Astrocyte (in vitro differentiated cells and primary cell): ENCODE data around the gene DUS2. TPM values are rescaled to one million over a fixed set of nuclear protein-coding genes. Genes with fewer than 3 reads are reported as not detected.

Source experiments
- DNase-seq: peaks from one replicate; pipeline ENCODE4 v3.0.0-alpha.2; 2010; ENCODE audit warnings: low read depth
- FAIRE-seq: peaks from 2 replicates; lab custom pipeline; 2011; peaks lifted over from hg19 to GRCh38; lab: Jason Lieb, UNC
- H2AFZ ChIP-seq: 2 replicates; pipeline ENCODE4 v1.6.0; 2012; ENCODE audit warnings: low read depth, low read length, inconsistent platforms
- H3K27ac ChIP-seq: 2 replicates; pipeline ENCODE4 v1.5.1; 2011; ENCODE audit warnings: low read depth, low read length, inconsistent platforms
- H3K27me3 ChIP-seq: 2 replicates; pipeline ENCODE4 v1.6.0; 2011; ENCODE audit warnings: low read length, inconsistent platforms; ENCODE audit not compliant: insufficient read depth
- H3K36me3 ChIP-seq: 2 replicates; pipeline ENCODE4 v1.5.1; 2011; ENCODE audit warnings: low read length, inconsistent platforms; ENCODE audit not compliant: insufficient read depth
- H3K4me1 ChIP-seq: 2 replicates; pipeline ENCODE4 v1.5.1; 2011; ENCODE audit warnings: low read length, inconsistent platforms; ENCODE audit not compliant: insufficient read depth
- H3K4me2 ChIP-seq: 2 replicates; pipeline ENCODE4 v1.6.0; 2012; ENCODE audit warnings: low read length, inconsistent platforms
- H3K4me3 ChIP-seq: 2 replicates; pipeline ENCODE4 v1.5.1; 2011; ENCODE audit warnings: low read depth, mild to moderate bottlenecking, low read length, inconsistent platforms; ENCODE audit not compliant: insufficient read depth
- H3K79me2 ChIP-seq: 2 replicates; pipeline ENCODE4 v1.6.0; 2012; ENCODE audit warnings: mild to moderate bottlenecking, low read length, inconsistent platforms; ENCODE audit not compliant: insufficient read depth
- H3K9ac ChIP-seq: 2 replicates; pipeline ENCODE4 v1.6.0; 2012; ENCODE audit warnings: mild to moderate bottlenecking, low read length, inconsistent platforms
- H3K9me3 ChIP-seq: 2 replicates; pipeline ENCODE4 v1.5.1; 2012; ENCODE audit warnings: low read depth, mild to moderate bottlenecking, low read length, inconsistent platforms; ENCODE audit not compliant: insufficient read depth
- H4K20me1 ChIP-seq: 2 replicates; pipeline ENCODE4 v1.6.0; 2012; ENCODE audit warnings: low read length, inconsistent platforms; ENCODE audit not compliant: insufficient read depth
- H3K27ac Mint-ChIP-seq: one replicate; pipeline ENCODE4 v1.8.0; 2021; ENCODE audit warnings: mild to moderate bottlenecking, mixed read lengths; ENCODE audit not compliant: unreplicated experiment
- H3K27me3 Mint-ChIP-seq: one replicate; pipeline ENCODE4 v1.8.0; 2021; ENCODE audit warnings: low read depth, mixed read lengths; ENCODE audit not compliant: unreplicated experiment
- H3K36me3 Mint-ChIP-seq: one replicate; pipeline ENCODE4 v1.8.0; 2021; ENCODE audit warnings: low read depth, mixed read lengths; ENCODE audit not compliant: unreplicated experiment
- H3K4me1 Mint-ChIP-seq: one replicate; pipeline ENCODE4 v1.8.0; 2021; ENCODE audit warnings: low read depth, mixed read lengths; ENCODE audit not compliant: unreplicated experiment
- H3K4me3 Mint-ChIP-seq: one replicate; pipeline ENCODE4 v1.8.0; 2021; ENCODE audit warnings: mild to moderate bottlenecking, moderate library complexity, mixed read lengths; ENCODE audit not compliant: unreplicated experiment
- H3K9me3 Mint-ChIP-seq: one replicate; pipeline ENCODE4 v1.8.0; 2021; ENCODE audit warnings: mild to moderate bottlenecking, mixed read lengths; ENCODE audit not compliant: unreplicated experiment
- CTCF ChIP-seq: IDR thresholded peaks from 2 replicates; pipeline ENCODE4 v1.5.1; 2011; ENCODE audit warnings: low read depth, mild to moderate bottlenecking, inconsistent platforms, low read length, moderate library complexity; ENCODE audit not compliant: insufficient read depth
- EZH2 ChIP-seq: IDR thresholded peaks from 2 replicates; pipeline ENCODE4 v1.6.1; 2012; ENCODE audit warnings: mild to moderate bottlenecking, low read length, inconsistent platforms; ENCODE audit not compliant: insufficient read depth
- total RNA-seq: library from RNA; stranded (reverse); gene quantifications from 2 replicates; pipeline ENCODE4 v1.2.1, GENCODE V29; 2021

The DUS2 gene
- total RNA-seq, 1 donor from 2014 or later: 14.9 TPM

GRCh38 chr16:68078701-68079375 is 55.8 kb downstream of the DUS2 start:
- no peak overlapping the region for H3K4me3 ChIP-seq
- TF ChIP-seq EZH2 (no peak), CTCF (no peak)
- H3K4me2 ChIP-seq: no peak overlapping the region
- H4K20me1 ChIP-seq: no peaks in the 10 kb centered on the region
- peaks cover 2% of the 10 kb centered on the region for H3K4me1 ChIP-seq
- no peak overlapping the region for H3K27ac ChIP-seq
- H3K79me2 ChIP-seq: no peaks in the 10 kb centered on the region
- H3K9me3 ChIP-seq: no peaks in the 10 kb centered on the region
- Mint-ChIP-seq H3K36me3 (peaks cover 22% of the 10 kb centered on the region), H3K4me1 (peaks cover 6% of the 10 kb centered on the region), H3K27me3 (no peaks in the 10 kb centered on the region), H3K27ac (no peak overlapping the region), H3K4me3 (no peak overlapping the region), H3K9me3 (no peaks in the 10 kb centered on the region)
- no peaks in the 10 kb centered on the region for H3K27me3 ChIP-seq
- no peak overlapping the region for H3K9ac ChIP-seq
- DNase-seq: no peak
- no peak for FAIRE-seq
- H2AFZ ChIP-seq: no peak overlapping the region
- peaks cover 13% of the 10 kb centered on the region for H3K36me3 ChIP-seq

GRCh38 chr16:68079376-68079625 is 56.2 kb downstream of the DUS2 start:
- peaks cover 17% of the 10 kb centered on the region for H3K36me3 Mint-ChIP-seq
- no peaks in the 10 kb centered on the region for H4K20me1 ChIP-seq
- no peak overlapping the region for H3K4me3 Mint-ChIP-seq
- no peaks in the 10 kb centered on the region for H3K9me3 Mint-ChIP-seq
- no peaks in the 10 kb centered on the region for H3K27me3 Mint-ChIP-seq
- H3K36me3 ChIP-seq: peaks cover 8% of the 10 kb centered on the region
- no peaks in the 10 kb centered on the region for H3K27me3 ChIP-seq
- FAIRE-seq (no peak), DNase-seq (no peak)
- H3K79me2 ChIP-seq: no peaks in the 10 kb centered on the region
- H3K27ac ChIP-seq: no peak overlapping the region
- peaks cover 7% of the 10 kb centered on the region for H3K4me1 Mint-ChIP-seq
- H2AFZ ChIP-seq: no peak overlapping the region
- H3K4me3 ChIP-seq: no peak overlapping the region
- no peak overlapping the region for H3K9ac ChIP-seq
- no peak for TF ChIP-seq CTCF
- TF ChIP-seq EZH2: no peak
- H3K27ac Mint-ChIP-seq: no peak overlapping the region
- no peaks in the 10 kb centered on the region for H3K9me3 ChIP-seq
- H3K4me2 ChIP-seq: no peak overlapping the region
- H3K4me1 ChIP-seq: peaks cover 6% of the 10 kb centered on the region

- Mint-ChIP-seq H3K9me3 (no peaks in the 10 kb centered on the region), H3K27me3 (no peaks in the 10 kb centered on the region), H3K4me3 (no peak overlapping the region), H3K27ac (no peak overlapping the region), H3K4me1 (peaks cover 7% of the 10 kb centered on the region), H3K36me3 (peaks cover 15% of the 10 kb centered on the region)
- Histone ChIP-seq H3K27ac (no peak overlapping the region), H3K9ac (no peak overlapping the region), H3K4me2 (no peak overlapping the region), H3K27me3 (no peaks in the 10 kb centered on the region), H3K9me3 (no peaks in the 10 kb centered on the region), H2AFZ (no peak overlapping the region), H3K79me2 (no peaks in the 10 kb centered on the region), H3K36me3 (peaks cover 6% of the 10 kb centered on the region), H3K4me3 (no peak overlapping the region), H4K20me1 (no peaks in the 10 kb centered on the region), H3K4me1 (peaks cover 11% of the 10 kb centered on the region)
- no peak for FAIRE-seq
- TF ChIP-seq CTCF: no peak
- TF ChIP-seq EZH2: no peak
- no peak for DNase-seq
Observed at GRCh38 chr16:68079626-68080344, 56.7 kb downstream of the DUS2 start.
